Liver (tissue), 9 donors: ENCODE measurements around the gene LITAFD. TPM values are rescaled to one million over a fixed set of nuclear protein-coding genes. Genes with fewer than 3 reads are reported as not detected.

Experiments used
- DNase-seq: peaks from one replicate; pipeline ENCODE4 v3.0.0-alpha.2; 2017; ENCODE audit warnings: low spot score
- H3K27ac ChIP-seq, 2 donors: one replicate each; pipeline ENCODE4 v1.7.0; 2013; ENCODE audit warnings: inconsistent platforms in 2 of 2, low read length in 2 of 2, control low read depth in 1 of 2, low read depth in 1 of 2, mild to moderate bottlenecking in 1 of 2
- H3K27me3 ChIP-seq, 4 donors: one replicate each; pipeline versions ENCODE4 v1.6.1 to v1.7.0; 2013; ENCODE audit warnings: low read length in 3 of 4, inconsistent platforms in 1 of 4, mild to moderate bottlenecking in 1 of 4, moderate library complexity in 1 of 4; ENCODE audit not compliant: control insufficient read depth in 4 of 4, insufficient read depth in 4 of 4
- H3K36me3 ChIP-seq, 4 donors: one replicate each; pipeline versions ENCODE4 v1.6.1 to v1.7.0; 2013; ENCODE audit warnings: low read length in 3 of 4, mild to moderate bottlenecking in 3 of 4, low read depth in 1 of 4, moderate library complexity in 1 of 4; ENCODE audit not compliant: control insufficient read depth in 4 of 4, insufficient read depth in 3 of 4
- H3K4me1 ChIP-seq, 4 donors: one replicate each; pipeline versions ENCODE4 v1.6.1 to v1.7.0; 2013; ENCODE audit warnings: low read length in 3 of 4, mild to moderate bottlenecking in 3 of 4, moderate library complexity in 1 of 4; ENCODE audit not compliant: control insufficient read depth in 4 of 4, insufficient read depth in 4 of 4
- H3K4me3 ChIP-seq, 3 donors: one replicate each; pipeline versions ENCODE4 v1.6.1 to v1.7.0; 2013; ENCODE audit warnings: low read length in 3 of 3, control low read depth in 1 of 3, low read depth in 1 of 3, mild to moderate bottlenecking in 1 of 3
- H3K9ac ChIP-seq, 2 donors: one replicate each; pipeline ENCODE4 v1.7.0; 2013; ENCODE audit warnings: low read length in 2 of 2, mild to moderate bottlenecking in 2 of 2, moderate library complexity in 2 of 2, control low read depth in 1 of 2, low read depth in 1 of 2
- H3K9me3 ChIP-seq, 4 donors: one replicate each; pipeline versions ENCODE4 v1.6.1 to v1.7.0; 2013; ENCODE audit warnings: low read length in 3 of 4; ENCODE audit not compliant: control insufficient read depth in 4 of 4
- EGR1 ChIP-seq, 2 donors: IDR thresholded peaks; 2 replicates each; pipeline ENCODE4 v1.6.1; 2016 to 2018; ENCODE audit warnings: antibody characterized with exemption in 2 of 2, low read depth in 2 of 2
- FOXA1 ChIP-seq: IDR thresholded peaks from 2 replicates; pipeline ENCODE4 v1.6.1; 2016; ENCODE audit warnings: antibody characterized with exemption
- FOXA2 ChIP-seq: IDR thresholded peaks from 2 replicates; pipeline ENCODE4 v1.6.1; 2016; ENCODE audit warnings: antibody characterized with exemption
- GABPA ChIP-seq, 2 donors: IDR thresholded peaks in 1 of 2; conservative IDR thresholded peaks in 1 of 2; 2 replicates each; pipeline ENCODE4 v1.6.1; 2016; ENCODE audit warnings: antibody characterized with exemption in 2 of 2, mild to moderate bottlenecking in 1 of 2, moderate library complexity in 1 of 2
- HNF4A ChIP-seq, 2 donors: conservative IDR thresholded peaks; 2 replicates each; pipeline ENCODE4 v1.6.1; 2016; ENCODE audit warnings: antibody characterized with exemption in 2 of 2, mild to moderate bottlenecking in 2 of 2
- HNF4G ChIP-seq: IDR thresholded peaks from 2 replicates; pipeline ENCODE4 v1.6.1; 2016; ENCODE audit warnings: antibody characterized with exemption
- JUND ChIP-seq, 2 donors: IDR thresholded peaks; 2 replicates each; pipeline ENCODE4 v1.6.1; 2016; ENCODE audit warnings: antibody characterized with exemption in 2 of 2
- NR2F2 ChIP-seq: IDR thresholded peaks from 2 replicates; pipeline ENCODE4 v1.6.1; 2016; ENCODE audit warnings: antibody characterized with exemption
- RAD21 ChIP-seq, 2 donors: IDR thresholded peaks; 2 replicates each; pipeline ENCODE4 v1.6.1; 2016; ENCODE audit warnings: antibody characterized with exemption in 2 of 2, mild to moderate bottlenecking in 2 of 2
- RXRA ChIP-seq, 2 donors: IDR thresholded peaks; 2 replicates each; pipeline ENCODE4 v1.6.1; 2017 to 2018; ENCODE audit warnings: antibody characterized with exemption in 2 of 2, mild to moderate bottlenecking in 1 of 2
- SP1 ChIP-seq: IDR thresholded peaks from 2 replicates; pipeline ENCODE4 v1.6.1; 2018; ENCODE audit warnings: antibody characterized with exemption, mild to moderate bottlenecking
- TAF1 ChIP-seq: conservative IDR thresholded peaks from 2 replicates; pipeline ENCODE4 v1.6.1; 2016; ENCODE audit warnings: antibody characterized with exemption, mild to moderate bottlenecking
- YY1 ChIP-seq: IDR thresholded peaks from 2 replicates; pipeline ENCODE4 v1.6.1; 2016; ENCODE audit warnings: antibody characterized with exemption, mild to moderate bottlenecking
- WGBS: extraction: QIAGEN DNeasy Blood & Tissue Kit; methylation state at CpG from one replicate; pipeline ENCODE4 v1.1.7; 2013; 5-methylcytosine and 5-hydroxymethylcytosine counted together
- polyA plus RNA-seq, 2 donors: library from polyadenylated mRNA; stranded (reverse) in 1 of 2; unstranded in 1 of 2; fragments of 200-250 nt in 1 of 2; fragments of >200 nt in 1 of 2; fragmentation: Nextera tagmentation in 1 of 2; extraction: Ambion mirVana in 1 of 2; gene quantifications; one replicate each; pipeline versions ENCODE4 v1.2.1 to v1.2.3, GENCODE V29; 2013 to 2015
- total RNA-seq, 2 donors: library from RNA; depleted of rRNA; stranded (reverse); fragments of >200 nt; gene quantifications; one replicate each; pipeline ENCODE4 v1.2.3, GENCODE V29; 2014
- TF ChIP-seq, protein P1 (sequence below): IDR thresholded peaks from 2 replicates; pipeline ENCODE4 v1.6.1; 2016; ENCODE audit warnings: antibody characterized with exemption
- TF ChIP-seq, protein P2 (sequence below): IDR thresholded peaks from 2 replicates; pipeline ENCODE4 v1.6.1; 2016; ENCODE audit warnings: antibody characterized with exemption, mild to moderate bottlenecking
- TF ChIP-seq, protein P3 (sequence below): IDR thresholded peaks from 2 replicates; pipeline ENCODE4 v1.6.1; 2016; ENCODE audit warnings: antibody characterized with exemption
- TF ChIP-seq, protein P4 (sequence below): IDR thresholded peaks from 2 replicates; pipeline ENCODE4 v1.6.1; 2016; ENCODE audit warnings: antibody characterized with exemption
- TF ChIP-seq, protein P5 (sequence below): fragments of 150-350 bp; IDR thresholded peaks from 2 replicates; pipeline ENCODE4 v1.5.1; 2017; ENCODE audit warnings: improper control_type of control experiment, low read depth, low read length; ENCODE audit not compliant: missing input control
- donor health status: healthy.
- donor health status: healthy.
- donor health status: healthy.
- donor health status: healthy.
- donor health status: healthy.

LITAFD gene
- total and polyA plus RNA-seq, 4 donors = not detected

DNA sequence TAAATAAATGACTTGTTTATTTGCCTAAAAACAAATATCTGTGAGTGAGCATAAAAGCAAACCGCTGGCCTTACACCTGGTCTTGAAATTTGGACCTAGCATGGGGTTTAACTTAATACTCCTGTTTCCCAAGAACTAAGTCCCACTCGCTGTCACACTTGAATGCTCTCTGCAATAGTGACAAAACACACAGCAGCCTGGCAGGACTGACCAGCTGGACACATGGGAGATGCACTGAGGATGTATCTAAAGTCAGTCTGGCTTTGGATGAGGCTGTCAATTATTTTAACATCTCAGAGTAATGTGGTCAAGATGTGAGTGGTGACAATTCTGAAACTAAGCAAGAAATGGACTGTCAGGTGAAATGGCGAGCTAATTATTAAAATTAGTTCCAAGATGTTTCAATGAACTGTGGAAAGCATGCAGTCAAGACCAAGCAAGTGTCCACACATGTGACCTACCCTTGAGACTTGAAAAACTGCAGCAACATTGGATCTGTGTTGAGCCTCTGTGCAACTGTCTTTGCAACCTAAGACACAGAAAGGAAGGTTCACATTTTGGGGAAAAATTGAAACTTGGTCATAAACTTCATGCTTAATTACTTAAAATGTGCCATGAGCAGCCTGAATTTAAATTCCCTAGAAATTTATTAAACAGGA lies 16.6 kb downstream of the LITAFD start:
- TF ChIP-seq SP1 = no peak
- TF ChIP-seq HNF4G = no peak
- TF ChIP-seq, protein P1, sequence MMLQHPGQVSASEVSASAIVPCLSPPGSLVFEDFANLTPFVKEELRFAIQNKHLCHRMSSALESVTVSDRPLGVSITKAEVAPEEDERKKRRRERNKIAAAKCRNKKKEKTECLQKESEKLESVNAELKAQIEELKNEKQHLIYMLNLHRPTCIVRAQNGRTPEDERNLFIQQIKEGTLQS = no peak
- TF ChIP-seq YY1 = no peak
- TF ChIP-seq RAD21 (IDR thresholded peaks at IDR 0.05) = no peak
- no peak for TF ChIP-seq JUND (IDR thresholded peaks at IDR 0.05)
- no peak for TF ChIP-seq RXRA (IDR thresholded peaks at IDR 0.05)
- TF ChIP-seq, protein P2, sequence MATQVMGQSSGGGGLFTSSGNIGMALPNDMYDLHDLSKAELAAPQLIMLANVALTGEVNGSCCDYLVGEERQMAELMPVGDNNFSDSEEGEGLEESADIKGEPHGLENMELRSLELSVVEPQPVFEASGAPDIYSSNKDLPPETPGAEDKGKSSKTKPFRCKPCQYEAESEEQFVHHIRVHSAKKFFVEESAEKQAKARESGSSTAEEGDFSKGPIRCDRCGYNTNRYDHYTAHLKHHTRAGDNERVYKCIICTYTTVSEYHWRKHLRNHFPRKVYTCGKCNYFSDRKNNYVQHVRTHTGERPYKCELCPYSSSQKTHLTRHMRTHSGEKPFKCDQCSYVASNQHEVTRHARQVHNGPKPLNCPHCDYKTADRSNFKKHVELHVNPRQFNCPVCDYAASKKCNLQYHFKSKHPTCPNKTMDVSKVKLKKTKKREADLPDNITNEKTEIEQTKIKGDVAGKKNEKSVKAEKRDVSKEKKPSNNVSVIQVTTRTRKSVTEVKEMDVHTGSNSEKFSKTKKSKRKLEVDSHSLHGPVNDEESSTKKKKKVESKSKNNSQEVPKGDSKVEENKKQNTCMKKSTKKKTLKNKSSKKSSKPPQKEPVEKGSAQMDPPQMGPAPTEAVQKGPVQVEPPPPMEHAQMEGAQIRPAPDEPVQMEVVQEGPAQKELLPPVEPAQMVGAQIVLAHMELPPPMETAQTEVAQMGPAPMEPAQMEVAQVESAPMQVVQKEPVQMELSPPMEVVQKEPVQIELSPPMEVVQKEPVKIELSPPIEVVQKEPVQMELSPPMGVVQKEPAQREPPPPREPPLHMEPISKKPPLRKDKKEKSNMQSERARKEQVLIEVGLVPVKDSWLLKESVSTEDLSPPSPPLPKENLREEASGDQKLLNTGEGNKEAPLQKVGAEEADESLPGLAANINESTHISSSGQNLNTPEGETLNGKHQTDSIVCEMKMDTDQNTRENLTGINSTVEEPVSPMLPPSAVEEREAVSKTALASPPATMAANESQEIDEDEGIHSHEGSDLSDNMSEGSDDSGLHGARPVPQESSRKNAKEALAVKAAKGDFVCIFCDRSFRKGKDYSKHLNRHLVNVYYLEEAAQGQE = no peak
- TF ChIP-seq TAF1 = no peak
- no peak for TF ChIP-seq GABPA (IDR thresholded peaks at IDR 0.05 in 1 of 2, conservative IDR thresholded peaks at IDR 0.05 in 1 of 2)
- H3K36me3 ChIP-seq = peaks cover 14 to 89% (median 82%) of the 10 kb centered on the region in 4 donors
- H3K9me3 ChIP-seq = no peaks in the 10 kb centered on the region
- WGBS = 94% methylated on average over 3 of the region's 3 CpGs
- no peak overlapping the region for H3K4me3 ChIP-seq
- no peak overlapping the region for H3K27ac ChIP-seq
- no peak overlapping the region for H3K9ac ChIP-seq
- no peaks in the 10 kb centered on the region for H3K27me3 ChIP-seq
- H3K4me1 ChIP-seq = no peaks in the 10 kb centered on the region
- no peak for DNase-seq

DNA sequence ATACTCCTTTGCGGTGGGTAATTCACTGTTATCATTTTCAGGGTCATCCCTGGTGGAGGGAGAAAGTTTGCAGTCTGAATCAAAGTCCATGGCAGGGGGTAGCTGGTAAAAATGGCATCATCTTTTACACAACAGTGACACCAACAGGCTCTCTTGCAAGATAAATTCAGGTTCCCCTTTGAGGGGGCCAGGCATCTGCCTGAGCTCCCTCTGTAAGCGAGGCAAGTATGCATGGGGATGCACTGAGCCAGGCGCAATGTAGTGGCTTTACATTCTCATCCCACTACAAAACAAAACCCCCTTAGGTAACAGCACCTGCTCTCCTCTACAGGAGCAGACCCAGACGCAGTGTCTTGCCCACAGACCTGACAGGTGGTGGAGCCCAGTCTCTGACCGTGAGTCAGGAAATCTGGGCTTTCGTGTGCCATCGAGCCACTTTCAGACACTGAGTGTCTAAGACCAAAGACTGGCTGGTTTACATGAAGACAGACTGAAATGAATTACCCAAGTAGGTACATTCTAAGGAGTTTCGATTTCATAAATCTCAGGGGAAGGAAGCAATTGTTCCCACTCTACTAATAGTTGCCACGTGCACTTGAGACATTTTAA lies 17.7 kb downstream of the LITAFD start:
- no peak overlapping the region for H3K27ac ChIP-seq
- TF ChIP-seq RXRA (IDR thresholded peaks at IDR 0.05) (no peak), FOXA2 (no peak), TAF1 (no peak), GABPA (IDR thresholded peaks at IDR 0.05 in 1 of 2, conservative IDR thresholded peaks at IDR 0.05 in 1 of 2) (no peak), JUND (IDR thresholded peaks at IDR 0.05) (no peak), SP1 (no peak), EGR1 (IDR thresholded peaks at IDR 0.05; ENCODE audit: low read depth in 2 of 2) (no peak), RAD21 (IDR thresholded peaks at IDR 0.05) (no peak), NR2F2 (no peak), HNF4A (conservative IDR thresholded peaks at IDR 0.05) (no peak), YY1 (no peak), HNF4G (no peak), FOXA1 (no peak)
- TF ChIP-seq, protein P3, sequence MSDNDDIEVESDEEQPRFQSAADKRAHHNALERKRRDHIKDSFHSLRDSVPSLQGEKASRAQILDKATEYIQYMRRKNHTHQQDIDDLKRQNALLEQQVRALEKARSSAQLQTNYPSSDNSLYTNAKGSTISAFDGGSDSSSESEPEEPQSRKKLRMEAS = no peak
- TF ChIP-seq, protein P4, sequence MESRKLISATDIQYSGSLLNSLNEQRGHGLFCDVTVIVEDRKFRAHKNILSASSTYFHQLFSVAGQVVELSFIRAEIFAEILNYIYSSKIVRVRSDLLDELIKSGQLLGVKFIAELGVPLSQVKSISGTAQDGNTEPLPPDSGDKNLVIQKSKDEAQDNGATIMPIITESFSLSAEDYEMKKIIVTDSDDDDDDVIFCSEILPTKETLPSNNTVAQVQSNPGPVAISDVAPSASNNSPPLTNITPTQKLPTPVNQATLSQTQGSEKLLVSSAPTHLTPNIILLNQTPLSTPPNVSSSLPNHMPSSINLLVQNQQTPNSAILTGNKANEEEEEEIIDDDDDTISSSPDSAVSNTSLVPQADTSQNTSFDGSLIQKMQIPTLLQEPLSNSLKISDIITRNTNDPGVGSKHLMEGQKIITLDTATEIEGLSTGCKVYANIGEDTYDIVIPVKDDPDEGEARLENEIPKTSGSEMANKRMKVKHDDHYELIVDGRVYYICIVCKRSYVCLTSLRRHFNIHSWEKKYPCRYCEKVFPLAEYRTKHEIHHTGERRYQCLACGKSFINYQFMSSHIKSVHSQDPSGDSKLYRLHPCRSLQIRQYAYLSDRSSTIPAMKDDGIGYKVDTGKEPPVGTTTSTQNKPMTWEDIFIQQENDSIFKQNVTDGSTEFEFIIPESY = no peak
- TF ChIP-seq, protein P5, sequence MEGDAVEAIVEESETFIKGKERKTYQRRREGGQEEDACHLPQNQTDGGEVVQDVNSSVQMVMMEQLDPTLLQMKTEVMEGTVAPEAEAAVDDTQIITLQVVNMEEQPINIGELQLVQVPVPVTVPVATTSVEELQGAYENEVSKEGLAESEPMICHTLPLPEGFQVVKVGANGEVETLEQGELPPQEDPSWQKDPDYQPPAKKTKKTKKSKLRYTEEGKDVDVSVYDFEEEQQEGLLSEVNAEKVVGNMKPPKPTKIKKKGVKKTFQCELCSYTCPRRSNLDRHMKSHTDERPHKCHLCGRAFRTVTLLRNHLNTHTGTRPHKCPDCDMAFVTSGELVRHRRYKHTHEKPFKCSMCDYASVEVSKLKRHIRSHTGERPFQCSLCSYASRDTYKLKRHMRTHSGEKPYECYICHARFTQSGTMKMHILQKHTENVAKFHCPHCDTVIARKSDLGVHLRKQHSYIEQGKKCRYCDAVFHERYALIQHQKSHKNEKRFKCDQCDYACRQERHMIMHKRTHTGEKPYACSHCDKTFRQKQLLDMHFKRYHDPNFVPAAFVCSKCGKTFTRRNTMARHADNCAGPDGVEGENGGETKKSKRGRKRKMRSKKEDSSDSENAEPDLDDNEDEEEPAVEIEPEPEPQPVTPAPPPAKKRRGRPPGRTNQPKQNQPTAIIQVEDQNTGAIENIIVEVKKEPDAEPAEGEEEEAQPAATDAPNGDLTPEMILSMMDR = no peak
- TF ChIP-seq, protein P2 = no peak
- TF ChIP-seq, protein P1 = no peak
- no peak overlapping the region for H3K9ac ChIP-seq
- H3K9me3 ChIP-seq = no peaks in the 10 kb centered on the region
- WGBS = 89% methylated on average over 9 of the region's 9 CpGs
- H3K4me1 ChIP-seq = no peaks in the 10 kb centered on the region
- no peaks in the 10 kb centered on the region for H3K27me3 ChIP-seq
- no peak for DNase-seq
- peaks cover 15 to 86% (median 79%) of the 10 kb centered on the region in 4 donors for H3K36me3 ChIP-seq
- no peak overlapping the region for H3K4me3 ChIP-seq
